Measurements from ENCODE around the gene PLA2G4F.

DNA sequence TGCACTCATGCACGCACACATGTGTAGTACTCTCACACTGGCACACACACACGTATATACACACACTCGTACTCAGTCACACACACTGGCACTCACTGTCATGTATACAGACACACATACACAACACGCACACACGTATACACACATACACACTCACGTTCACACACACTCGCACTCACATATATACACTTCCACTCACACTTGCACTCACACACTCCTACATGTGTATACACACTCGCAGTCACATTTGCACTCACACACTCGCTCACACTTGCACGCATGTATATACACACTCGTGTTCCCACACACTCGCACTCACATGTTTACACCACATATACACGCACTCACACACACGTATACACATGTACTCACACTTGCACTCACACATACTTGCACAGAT, 1.5 kb downstream of the PLA2G4F start:
- TF ChIP-seq KLF16 (tag by site-specific recombination; IDR thresholded peaks at IDR 0.05) (no peak), HOXC10 (CRISPR knock-in tag; IDR thresholded peaks at IDR 0.05) (no peak), OVOL3 (tag by site-specific recombination; IDR thresholded peaks at IDR 0.05) (no peak), ZEB2 (tag by site-specific recombination; IDR thresholded peaks at IDR 0.05) (no peak), ZNF155 (tag by site-specific recombination; IDR thresholded peaks at IDR 0.05) (no peak), TRIM28 (IDR thresholded peaks at IDR 0.05; ENCODE audit: borderline replicate concordance, low read length) (no peak), ZNF777 (tag by site-specific recombination; IDR thresholded peaks at IDR 0.05; ENCODE audit: borderline replicate concordance) (no peak), YY1 (tag by site-specific recombination; IDR thresholded peaks at IDR 0.05) (no peak), REST (tag by site-specific recombination; IDR thresholded peaks at IDR 0.05) (no peak)
- TF ChIP-seq, protein P1, sequence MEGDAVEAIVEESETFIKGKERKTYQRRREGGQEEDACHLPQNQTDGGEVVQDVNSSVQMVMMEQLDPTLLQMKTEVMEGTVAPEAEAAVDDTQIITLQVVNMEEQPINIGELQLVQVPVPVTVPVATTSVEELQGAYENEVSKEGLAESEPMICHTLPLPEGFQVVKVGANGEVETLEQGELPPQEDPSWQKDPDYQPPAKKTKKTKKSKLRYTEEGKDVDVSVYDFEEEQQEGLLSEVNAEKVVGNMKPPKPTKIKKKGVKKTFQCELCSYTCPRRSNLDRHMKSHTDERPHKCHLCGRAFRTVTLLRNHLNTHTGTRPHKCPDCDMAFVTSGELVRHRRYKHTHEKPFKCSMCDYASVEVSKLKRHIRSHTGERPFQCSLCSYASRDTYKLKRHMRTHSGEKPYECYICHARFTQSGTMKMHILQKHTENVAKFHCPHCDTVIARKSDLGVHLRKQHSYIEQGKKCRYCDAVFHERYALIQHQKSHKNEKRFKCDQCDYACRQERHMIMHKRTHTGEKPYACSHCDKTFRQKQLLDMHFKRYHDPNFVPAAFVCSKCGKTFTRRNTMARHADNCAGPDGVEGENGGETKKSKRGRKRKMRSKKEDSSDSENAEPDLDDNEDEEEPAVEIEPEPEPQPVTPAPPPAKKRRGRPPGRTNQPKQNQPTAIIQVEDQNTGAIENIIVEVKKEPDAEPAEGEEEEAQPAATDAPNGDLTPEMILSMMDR (tag by site-specific recombination; IDR thresholded peaks at IDR 0.05) = no peak
- TF ChIP-seq, protein P2, sequence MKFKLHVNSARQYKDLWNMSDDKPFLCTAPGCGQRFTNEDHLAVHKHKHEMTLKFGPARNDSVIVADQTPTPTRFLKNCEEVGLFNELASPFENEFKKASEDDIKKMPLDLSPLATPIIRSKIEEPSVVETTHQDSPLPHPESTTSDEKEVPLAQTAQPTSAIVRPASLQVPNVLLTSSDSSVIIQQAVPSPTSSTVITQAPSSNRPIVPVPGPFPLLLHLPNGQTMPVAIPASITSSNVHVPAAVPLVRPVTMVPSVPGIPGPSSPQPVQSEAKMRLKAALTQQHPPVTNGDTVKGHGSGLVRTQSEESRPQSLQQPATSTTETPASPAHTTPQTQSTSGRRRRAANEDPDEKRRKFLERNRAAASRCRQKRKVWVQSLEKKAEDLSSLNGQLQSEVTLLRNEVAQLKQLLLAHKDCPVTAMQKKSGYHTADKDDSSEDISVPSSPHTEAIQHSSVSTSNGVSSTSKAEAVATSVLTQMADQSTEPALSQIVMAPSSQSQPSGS (tag by site-specific recombination; IDR thresholded peaks at IDR 0.05; ENCODE audit: low read depth) = no peak

Measured in HEK293 (cell line).